Body of pancreas (tissue), 4 donors: ENCODE measurements around the gene CD300H.

Experiments used
- CTCF ChIP-seq, 7 experiments: fragments of 450-650 bp in 4 of 7; fragments of 200-600 bp in 3 of 7; sonication (generic) in 3 of 7; IDR thresholded peaks; one replicate each; pipeline ENCODE4 v1.5.1; 2016 to 2019; ENCODE audit warnings: antibody characterized with exemption in 7 of 7
- POLR2A ChIP-seq, 3 donors: fragments of 450-650 bp; IDR thresholded peaks; one replicate each; pipeline ENCODE4 v1.6.1; 2016; ENCODE audit warnings: antibody characterized with exemption in 3 of 3, mild to moderate bottlenecking in 2 of 3

GRCh38 chr17:74616696-74617095 is 49.4 kb upstream of the CD300H start:
- TF ChIP-seq CTCF (IDR thresholded peaks at IDR 0.05), result no peak
- no peak for TF ChIP-seq POLR2A (IDR thresholded peaks at IDR 0.05)
